ENCODE results near the gene ROBO1.
"Not testable (repeated sequence)": the region's sequence is repeated elsewhere in the genome, so short reads cannot be mapped to it uniquely, and the experiment has no call there.

Gene ROBO1

GRCh38 chr3:78689378-78689777 is 1078.4 kb downstream of the ROBO1 start:
- DNase-seq (ENCODE audit: low read depth): no peak

GRCh38 chr3:78687520-78687919 is 1080.3 kb downstream of the ROBO1 start:
- no peak for DNase-seq (ENCODE audit: low read depth)

- DNase-seq (ENCODE audit: low read depth): no peak
These were observed 1084.5 kb downstream of the ROBO1 start for GRCh38 chr3:78683284-78683683.

GRCh38 chr3:78675119-78675805 is 1092.5 kb downstream of the ROBO1 start:
- not testable (repeated sequence) for DNase-seq (ENCODE audit: low read depth)

- no peak for DNase-seq (ENCODE audit: low read depth)
These were observed 1097.1 kb downstream of the ROBO1 start for GRCh38 chr3:78670746-78671145.

- DNase-seq (ENCODE audit: low read depth): no peak
These were observed 1097.7 kb downstream of the ROBO1 start for GRCh38 chr3:78670094-78670493.

GRCh38 chr3:78668302-78668701 is 1099.5 kb downstream of the ROBO1 start:
- no peak for DNase-seq (ENCODE audit: low read depth)

- DNase-seq (ENCODE audit: low read depth): no peak
These were observed 1101.4 kb downstream of the ROBO1 start for GRCh38 chr3:78666470-78666800.

- DNase-seq (ENCODE audit: low read depth): no peak
These were observed 1101.9 kb downstream of the ROBO1 start for GRCh38 chr3:78665776-78666469.

GRCh38 chr3:78665101-78665500 is 1102.7 kb downstream of the ROBO1 start:
- DNase-seq (ENCODE audit: low read depth): no peak

- DNase-seq (ENCODE audit: low read depth): no peak
These were observed 1106.8 kb downstream of the ROBO1 start for GRCh38 chr3:78660957-78661356.

GRCh38 chr3:78659386-78659987 is 1108.3 kb downstream of the ROBO1 start:
- DNase-seq (ENCODE audit: low read depth): no peak

GRCh38 chr3:78647726-78648125 is 1120.1 kb downstream of the ROBO1 start:
- DNase-seq (ENCODE audit: low read depth): no peak

GRCh38 chr3:78645628-78646310 is 1122.0 kb downstream of the ROBO1 start:
- no peak for DNase-seq (ENCODE audit: low read depth)

GRCh38 chr3:78644847-78645246 is 1123.0 kb downstream of the ROBO1 start:
- DNase-seq (ENCODE audit: low read depth): no peak

- DNase-seq (ENCODE audit: low read depth): no peak
These were observed 1125.4 kb downstream of the ROBO1 start for GRCh38 chr3:78642226-78643035.

- DNase-seq (ENCODE audit: low read depth): no peak
These were observed 1126.1 kb downstream of the ROBO1 start for GRCh38 chr3:78641703-78642102.

GRCh38 chr3:78634316-78634715 is 1133.5 kb downstream of the ROBO1 start:
- DNase-seq (ENCODE audit: low read depth): no peak

- no peak for DNase-seq (ENCODE audit: low read depth)
These were observed 1134.2 kb downstream of the ROBO1 start for GRCh38 chr3:78633626-78634025.

- no peak for DNase-seq (ENCODE audit: low read depth)
These were observed 1134.8 kb downstream of the ROBO1 start for GRCh38 chr3:78632925-78633553.

GRCh38 chr3:78629544-78629943 is 1138.3 kb downstream of the ROBO1 start:
- DNase-seq (ENCODE audit: low read depth): no peak
